Measurements from ENCODE around the gene NEGR1.

NEGR1 gene

DNA sequence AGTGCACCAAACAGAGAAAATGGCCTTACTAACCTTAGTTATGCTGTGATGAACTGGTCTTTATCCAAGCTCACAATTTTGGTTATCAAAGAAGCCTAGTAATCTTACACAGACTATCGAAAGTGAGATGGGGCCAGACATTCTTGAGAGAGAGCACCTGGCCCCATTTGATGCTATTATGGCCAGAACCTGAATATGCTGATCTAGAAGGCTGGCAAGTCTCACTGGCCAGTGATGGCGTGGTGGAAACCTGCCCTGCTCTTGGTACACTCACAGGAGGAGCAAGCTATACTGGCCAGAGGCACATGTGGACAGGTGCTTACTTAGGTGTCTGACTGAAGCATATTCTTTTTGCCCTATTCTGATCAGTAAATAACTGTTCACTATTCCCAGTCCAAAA, 843.7 kb downstream of the NEGR1 start:
- H3K4me3 ChIP-seq (ENCODE audit: low read depth, low read length), result no peak overlapping the region
- DNase-seq (ENCODE audit: low read depth), result no peak
- TF ChIP-seq, protein P1, sequence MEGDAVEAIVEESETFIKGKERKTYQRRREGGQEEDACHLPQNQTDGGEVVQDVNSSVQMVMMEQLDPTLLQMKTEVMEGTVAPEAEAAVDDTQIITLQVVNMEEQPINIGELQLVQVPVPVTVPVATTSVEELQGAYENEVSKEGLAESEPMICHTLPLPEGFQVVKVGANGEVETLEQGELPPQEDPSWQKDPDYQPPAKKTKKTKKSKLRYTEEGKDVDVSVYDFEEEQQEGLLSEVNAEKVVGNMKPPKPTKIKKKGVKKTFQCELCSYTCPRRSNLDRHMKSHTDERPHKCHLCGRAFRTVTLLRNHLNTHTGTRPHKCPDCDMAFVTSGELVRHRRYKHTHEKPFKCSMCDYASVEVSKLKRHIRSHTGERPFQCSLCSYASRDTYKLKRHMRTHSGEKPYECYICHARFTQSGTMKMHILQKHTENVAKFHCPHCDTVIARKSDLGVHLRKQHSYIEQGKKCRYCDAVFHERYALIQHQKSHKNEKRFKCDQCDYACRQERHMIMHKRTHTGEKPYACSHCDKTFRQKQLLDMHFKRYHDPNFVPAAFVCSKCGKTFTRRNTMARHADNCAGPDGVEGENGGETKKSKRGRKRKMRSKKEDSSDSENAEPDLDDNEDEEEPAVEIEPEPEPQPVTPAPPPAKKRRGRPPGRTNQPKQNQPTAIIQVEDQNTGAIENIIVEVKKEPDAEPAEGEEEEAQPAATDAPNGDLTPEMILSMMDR (conservative IDR thresholded peaks at IDR 0.05; ENCODE audit: low read depth, low read length), result no peak

DNA sequence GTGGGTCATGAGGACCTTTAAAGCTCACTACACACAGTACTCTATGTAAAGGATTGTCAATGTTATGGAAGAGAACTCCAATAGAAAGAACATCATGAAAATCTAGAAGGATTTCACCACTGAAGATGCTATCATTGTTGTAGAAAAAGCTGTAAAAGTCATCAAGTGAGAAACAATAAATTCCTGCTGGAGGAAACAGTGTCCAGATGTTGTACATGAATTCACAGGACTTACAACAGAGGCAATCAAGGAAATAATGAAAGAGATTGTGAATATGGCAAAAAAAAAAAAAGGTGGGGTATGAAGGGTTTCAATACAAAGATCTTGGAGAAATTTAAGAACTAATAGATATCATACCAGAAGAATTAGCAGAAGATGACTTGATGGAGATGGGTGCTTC, 846.4 kb downstream of the NEGR1 start:
- H3K4me3 ChIP-seq (ENCODE audit: low read depth, low read length), result no peak overlapping the region
- DNase-seq (ENCODE audit: low read depth), result no peak
- TF ChIP-seq, protein P1 (conservative IDR thresholded peaks at IDR 0.05; ENCODE audit: low read depth, low read length), result no peak

DNA sequence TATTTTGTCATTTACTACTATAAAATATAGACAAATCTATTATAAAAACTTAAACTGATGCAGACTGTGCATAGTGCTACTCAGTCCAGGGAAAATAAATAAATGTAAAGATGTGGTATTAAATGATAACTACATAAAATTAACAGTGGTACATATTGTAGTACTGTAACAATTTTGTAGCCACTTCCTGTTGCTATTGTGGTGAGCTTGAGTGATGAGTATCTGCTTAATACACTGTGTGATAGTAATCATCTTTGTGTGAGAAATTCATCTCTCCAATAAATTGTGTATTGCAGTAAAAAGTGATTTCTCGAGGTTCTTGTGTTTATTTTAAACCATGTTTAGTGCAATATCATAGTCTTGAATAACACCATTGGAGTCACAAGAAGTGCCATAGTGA, 848.1 kb downstream of the NEGR1 start:
- no peak for DNase-seq (ENCODE audit: low read depth)
- H3K4me3 ChIP-seq (ENCODE audit: low read depth, low read length), result no peak overlapping the region
- TF ChIP-seq, protein P1 (conservative IDR thresholded peaks at IDR 0.05; ENCODE audit: low read depth, low read length), result no peak

DNA sequence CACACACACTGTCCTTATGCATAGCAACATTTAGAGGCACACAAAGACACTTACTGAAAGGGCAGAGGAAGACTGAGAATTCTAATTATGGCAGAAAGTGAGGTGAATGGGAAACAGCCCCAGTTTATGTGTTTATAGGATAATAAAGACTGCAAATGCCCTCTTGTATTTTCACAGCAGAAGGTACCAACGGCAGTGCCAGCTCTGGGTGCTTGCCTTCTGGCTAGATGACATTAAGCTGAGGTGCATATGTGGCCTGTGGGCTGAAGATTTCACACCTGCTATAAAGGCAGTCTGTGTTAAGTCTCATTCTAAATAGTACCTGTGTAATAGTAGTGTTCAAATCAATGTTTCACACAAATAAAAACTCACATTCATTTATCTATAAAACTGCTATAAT, 854.3 kb downstream of the NEGR1 start:
- DNase-seq (ENCODE audit: low read depth), result no peak
- TF ChIP-seq, protein P1 (conservative IDR thresholded peaks at IDR 0.05; ENCODE audit: low read depth, low read length), result no peak
- no peak overlapping the region for H3K4me3 ChIP-seq (ENCODE audit: low read depth, low read length)

DNA sequence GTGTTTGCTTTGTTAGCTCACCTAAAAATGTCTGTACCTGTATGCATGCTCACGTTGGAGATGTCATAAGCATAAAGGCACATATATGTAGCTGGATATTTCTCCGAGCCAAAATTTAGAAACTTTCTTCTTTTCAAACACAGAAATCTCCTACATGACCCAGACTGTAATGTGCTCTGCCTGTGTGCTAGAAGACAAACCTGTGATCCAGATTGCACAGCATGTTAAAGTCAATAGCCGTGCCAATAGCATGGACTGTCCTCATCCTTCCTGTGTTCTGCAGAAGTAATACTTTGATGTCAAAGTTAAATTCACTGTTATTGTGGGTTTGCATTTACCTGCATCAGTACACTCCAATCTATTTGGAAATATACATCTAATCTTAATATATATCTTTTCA, 855.3 kb downstream of the NEGR1 start:
- TF ChIP-seq, protein P1 (conservative IDR thresholded peaks at IDR 0.05; ENCODE audit: low read depth, low read length), result no peak
- no peak for DNase-seq (ENCODE audit: low read depth)
- H3K4me3 ChIP-seq (ENCODE audit: low read depth, low read length), result no peak overlapping the region

DNA sequence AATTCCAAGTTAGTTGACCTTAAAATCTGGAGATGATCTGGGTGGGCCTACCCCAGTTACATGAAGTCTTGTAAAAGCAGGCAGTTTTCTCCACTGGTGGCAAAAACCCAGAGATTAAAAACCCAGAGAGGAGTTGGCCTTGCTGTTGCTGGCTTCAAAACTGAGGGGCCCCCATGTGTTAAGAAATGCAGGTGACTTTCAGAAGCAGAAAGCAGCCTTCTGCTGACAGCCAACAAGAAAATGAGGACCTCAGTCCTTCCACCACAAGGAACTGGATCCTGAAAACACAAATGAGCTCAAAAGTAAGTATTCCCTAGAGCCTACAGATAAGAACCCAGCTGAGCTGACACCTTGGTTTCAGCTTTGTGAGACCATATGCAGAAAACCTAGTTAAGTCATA, 857.8 kb downstream of the NEGR1 start:
- no peak for DNase-seq (ENCODE audit: low read depth)
- TF ChIP-seq, protein P1 (conservative IDR thresholded peaks at IDR 0.05; ENCODE audit: low read depth, low read length), result no peak
- no peak overlapping the region for H3K4me3 ChIP-seq (ENCODE audit: low read depth, low read length)

DNA sequence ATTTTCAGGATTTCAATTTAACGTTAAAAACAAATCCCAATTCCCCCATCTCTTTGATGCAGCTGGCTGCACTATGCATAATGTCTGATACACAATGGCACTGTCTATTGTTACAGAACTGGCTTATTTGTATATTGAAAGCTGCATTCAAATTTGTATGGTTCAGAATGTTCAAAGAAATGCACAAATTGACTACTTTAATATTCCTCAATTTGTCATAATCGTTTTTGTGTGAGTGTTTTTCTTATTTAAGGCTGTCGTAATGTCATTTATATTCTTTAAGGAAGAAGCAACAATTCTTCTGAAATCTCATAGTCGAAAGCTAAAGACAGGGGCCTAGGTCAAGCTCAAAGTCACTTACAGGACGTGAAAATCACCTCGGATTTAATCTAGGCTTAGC, 860.1 kb downstream of the NEGR1 start:
- TF ChIP-seq, protein P1 (conservative IDR thresholded peaks at IDR 0.05; ENCODE audit: low read depth, low read length), result no peak
- DNase-seq (ENCODE audit: low read depth), result no peak
- no peak overlapping the region for H3K4me3 ChIP-seq (ENCODE audit: low read depth, low read length)

Measured in choroid plexus epithelial cell (primary cell).